Parathyroid adenoma (tissue), 2 donors: ENCODE data around the gene VWC2L.

Source experiments
- H2AFZ ChIP-seq: fragments of 300-600 bp; sonication (generic); one replicate; pipeline ENCODE4 v1.7.0; 2017; ENCODE audit warnings: antibody characterized with exemption, mild to moderate bottlenecking
- H3K27ac ChIP-seq: fragments of 300-600 bp; sonication (generic); one replicate; pipeline ENCODE4 v1.7.0; 2017
- H3K27me3 ChIP-seq: fragments of 300-600 bp; sonication (generic); one replicate; pipeline ENCODE4 v1.7.0; 2017; ENCODE audit warnings: low read length; ENCODE audit not compliant: control insufficient read depth, insufficient read depth
- H3K36me3 ChIP-seq: fragments of 300-600 bp; sonication (generic); one replicate; pipeline ENCODE4 v1.7.0; 2017; ENCODE audit warnings: low read length; ENCODE audit not compliant: control insufficient read depth, insufficient read depth
- H3K4me1 ChIP-seq: fragments of 300-600 bp; sonication (generic); one replicate; pipeline ENCODE4 v1.7.0; 2017; ENCODE audit warnings: control low read depth
- H3K4me2 ChIP-seq: fragments of 300-600 bp; sonication (generic); one replicate; pipeline ENCODE4 v1.7.0; 2017; ENCODE audit warnings: low read length
- H3K4me3 ChIP-seq: fragments of 300-600 bp; sonication (generic); one replicate; pipeline ENCODE4 v1.7.0; 2017; ENCODE audit warnings: low read depth, low read length
- H3K79me2 ChIP-seq: fragments of 300-600 bp; sonication (generic); one replicate; pipeline ENCODE4 v1.7.0; 2017; ENCODE audit warnings: control low read depth
- H3K9ac ChIP-seq: fragments of 300-600 bp; sonication (generic); one replicate; pipeline ENCODE4 v1.7.0; 2017; ENCODE audit warnings: mild to moderate bottlenecking
- H3K9me3 ChIP-seq: fragments of 300-600 bp; sonication (generic); one replicate; pipeline ENCODE4 v1.7.0; 2017; ENCODE audit warnings: low read length; ENCODE audit not compliant: control insufficient read depth
- CTCF ChIP-seq: fragments of 300-600 bp; sonication (generic); IDR thresholded peaks from one replicate; pipeline ENCODE4 v1.7.0; 2017; ENCODE audit warnings: antibody characterized with exemption, mild to moderate bottlenecking
- donor health status: primary hyperparathyroidism.

VWC2L gene

GRCh38 chr2:214543386-214543955, 132.6 kb downstream of the VWC2L start:
- no peaks in the 10 kb centered on the region for H3K27me3 ChIP-seq
- no peak overlapping the region for H3K9ac ChIP-seq
- no peaks in the 10 kb centered on the region for H3K36me3 ChIP-seq
- no peak overlapping the region for H3K4me3 ChIP-seq
- no peaks in the 10 kb centered on the region for H3K79me2 ChIP-seq
- TF ChIP-seq CTCF: no peak
- H3K4me2 ChIP-seq: no peak overlapping the region
- H2AFZ ChIP-seq: no peak overlapping the region
- no peaks in the 10 kb centered on the region for H3K4me1 ChIP-seq
- H3K27ac ChIP-seq: no peak overlapping the region
- no peaks in the 10 kb centered on the region for H3K9me3 ChIP-seq

DNA sequence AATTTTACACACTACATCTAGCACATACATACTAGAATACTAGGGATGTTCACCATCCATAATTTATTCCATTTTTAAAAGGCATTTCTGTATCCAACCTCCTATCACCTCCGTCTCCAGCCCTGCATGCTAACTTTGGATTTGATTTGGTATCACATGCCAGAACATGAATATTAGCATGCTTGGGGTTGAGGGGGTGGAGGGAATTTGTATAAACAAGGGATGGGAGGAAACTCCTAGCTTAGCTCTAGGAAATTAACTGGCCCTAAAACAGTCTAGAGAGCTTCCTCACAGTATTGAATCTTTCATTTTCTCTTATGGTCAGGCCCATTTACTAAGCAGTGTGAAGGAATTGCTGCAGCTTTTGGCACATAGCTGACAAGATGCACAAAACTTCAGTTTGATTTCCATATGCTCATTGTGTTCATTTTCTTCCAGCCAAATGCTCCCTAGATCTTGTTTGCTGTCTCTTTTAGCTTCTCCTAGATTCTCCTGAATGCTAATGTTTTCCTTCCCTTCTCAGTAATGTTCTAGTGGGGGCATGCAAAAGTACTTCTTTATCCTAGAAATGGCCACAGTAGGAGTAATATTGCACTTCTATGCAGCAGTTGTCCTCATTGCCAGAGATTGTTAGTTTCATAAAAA, 135.2 kb downstream of the VWC2L start:
- Histone ChIP-seq H3K27ac (no peak overlapping the region), H3K27me3 (no peaks in the 10 kb centered on the region), H3K4me2 (no peak overlapping the region), H3K9me3 (no peaks in the 10 kb centered on the region), H3K9ac (no peak overlapping the region), H2AFZ (no peak overlapping the region), H3K36me3 (no peaks in the 10 kb centered on the region), H3K79me2 (no peaks in the 10 kb centered on the region), H3K4me1 (peaks cover 2% of the 10 kb centered on the region), H3K4me3 (no peak overlapping the region)
- TF ChIP-seq CTCF: no peak

DNA sequence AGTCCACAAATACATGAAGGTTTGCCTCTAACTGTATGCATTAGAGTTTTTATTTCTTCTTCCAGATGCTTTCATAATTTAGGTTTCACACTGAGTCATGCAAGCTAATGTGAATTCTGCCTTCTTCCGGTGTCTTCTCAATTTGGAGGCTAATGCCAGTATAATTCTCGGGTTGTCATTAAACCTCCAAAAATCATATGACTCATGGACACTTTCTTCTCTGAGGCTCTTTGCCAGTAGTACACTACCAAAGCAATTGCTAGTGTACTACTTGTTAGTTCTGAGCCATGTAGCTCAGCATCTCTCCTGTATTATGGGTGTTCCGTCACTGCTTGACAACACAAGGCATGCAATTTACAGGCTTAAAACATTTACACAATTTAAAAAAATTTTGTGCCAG, 137.1 kb downstream of the VWC2L start:
- H3K36me3 ChIP-seq: no peaks in the 10 kb centered on the region
- no peak overlapping the region for H3K4me2 ChIP-seq
- H3K9me3 ChIP-seq: no peaks in the 10 kb centered on the region
- H3K4me1 ChIP-seq: peaks cover 2% of the 10 kb centered on the region
- no peaks in the 10 kb centered on the region for H3K27me3 ChIP-seq
- no peak overlapping the region for H3K27ac ChIP-seq
- H3K79me2 ChIP-seq: no peaks in the 10 kb centered on the region
- TF ChIP-seq CTCF: no peak
- H3K9ac ChIP-seq: no peak overlapping the region
- H3K4me3 ChIP-seq: no peak overlapping the region
- no peak overlapping the region for H2AFZ ChIP-seq

DNA sequence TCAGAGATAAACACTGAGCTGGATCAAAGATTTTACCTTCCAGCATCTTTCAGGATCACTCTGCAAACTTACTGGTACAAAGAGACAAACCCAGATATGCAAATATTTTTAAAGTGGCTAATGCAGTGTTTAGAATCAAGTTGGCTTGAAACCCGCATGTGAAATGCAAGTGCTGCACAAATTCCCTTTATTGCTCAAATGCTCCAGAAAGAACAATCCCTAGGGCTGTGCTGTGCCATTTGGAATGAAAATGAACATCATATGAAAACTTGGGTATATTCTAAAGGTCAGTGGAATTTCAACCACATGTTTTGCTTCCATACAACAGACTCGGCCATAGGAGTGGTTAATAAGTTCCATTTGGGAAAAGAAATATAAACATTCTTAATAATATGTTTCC, 139.1 kb downstream of the VWC2L start:
- H3K9me3 ChIP-seq: no peaks in the 10 kb centered on the region
- no peak for TF ChIP-seq CTCF

DNA sequence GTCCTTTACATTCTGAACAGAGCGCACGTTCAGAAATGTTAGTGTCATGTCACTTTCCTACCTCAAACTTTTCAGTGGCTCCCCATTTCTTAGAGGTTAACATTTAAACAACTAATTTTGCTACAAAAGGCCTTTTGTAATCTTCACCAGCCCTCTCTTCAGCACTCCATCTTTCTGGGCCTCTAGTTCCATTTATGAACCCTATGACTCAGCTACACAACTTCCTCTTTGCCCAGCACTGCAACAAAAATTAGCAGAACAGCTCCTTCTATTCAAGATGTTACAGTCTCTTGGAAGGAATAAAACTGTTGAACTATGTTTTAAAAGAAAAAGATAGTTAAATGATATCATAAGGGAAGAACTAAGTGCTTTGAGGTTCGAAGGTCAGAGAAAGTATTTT, 139.9 kb downstream of the VWC2L start:
- H3K9me3 ChIP-seq: no peaks in the 10 kb centered on the region
- no peak overlapping the region for H2AFZ ChIP-seq
- no peak overlapping the region for H3K9ac ChIP-seq

More for the DNA sequence above, 139.1 kb downstream of the VWC2L start:
- H2AFZ ChIP-seq: no peak overlapping the region
- no peak overlapping the region for H3K4me3 ChIP-seq
- no peaks in the 10 kb centered on the region for H3K36me3 ChIP-seq
- H3K9ac ChIP-seq: no peak overlapping the region
- peaks cover 2% of the 10 kb centered on the region for H3K4me1 ChIP-seq
- no peaks in the 10 kb centered on the region for H3K27me3 ChIP-seq
- H3K4me2 ChIP-seq: no peak overlapping the region
- H3K79me2 ChIP-seq: no peaks in the 10 kb centered on the region
- no peak overlapping the region for H3K27ac ChIP-seq

More for the DNA sequence above, 139.9 kb downstream of the VWC2L start:
- Histone ChIP-seq H3K27ac (no peak overlapping the region), H3K4me1 (peaks cover 2% of the 10 kb centered on the region), H3K4me2 (no peak overlapping the region), H3K36me3 (no peaks in the 10 kb centered on the region), H3K79me2 (no peaks in the 10 kb centered on the region), H3K4me3 (no peak overlapping the region), H3K27me3 (no peaks in the 10 kb centered on the region)
- no peak for TF ChIP-seq CTCF
